Subcutaneous abdominal adipose tissue (tissue), 5 donors: ENCODE measurements around the gene TEAD1.

Experiments used
- H3K27ac ChIP-seq: one replicate; pipeline ENCODE4 v1.7.0; 2013; ENCODE audit warnings: low read depth, mild to moderate bottlenecking, inconsistent platforms, low read length, moderate library complexity
- H3K27me3 ChIP-seq, 5 donors: one replicate each; pipeline ENCODE4 v1.7.0; 2013; ENCODE audit warnings: low read length in 5 of 5, inconsistent platforms in 1 of 5; ENCODE audit not compliant: control insufficient read depth in 5 of 5, insufficient read depth in 4 of 5
- H3K36me3 ChIP-seq, 5 donors: one replicate each; pipeline ENCODE4 v1.7.0; 2013; ENCODE audit warnings: low read length in 5 of 5; ENCODE audit not compliant: control insufficient read depth in 5 of 5, insufficient read depth in 5 of 5
- H3K4me1 ChIP-seq, 5 donors: one replicate each; pipeline ENCODE4 v1.7.0; 2013; ENCODE audit warnings: low read length in 5 of 5, mild to moderate bottlenecking in 3 of 5, moderate library complexity in 1 of 5; ENCODE audit not compliant: control insufficient read depth in 5 of 5, insufficient read depth in 5 of 5
- H3K4me3 ChIP-seq, 5 donors: one replicate each; pipeline ENCODE4 v1.7.0; 2013; ENCODE audit warnings: low read length in 5 of 5, low read depth in 1 of 5
- H3K9ac ChIP-seq, 5 donors: one replicate each; pipeline ENCODE4 v1.7.0; 2013; ENCODE audit warnings: low read length in 5 of 5, mild to moderate bottlenecking in 4 of 5, moderate library complexity in 3 of 5
- H3K9me3 ChIP-seq, 5 donors: one replicate each; pipeline ENCODE4 v1.7.0; 2013; ENCODE audit warnings: low read length in 5 of 5; ENCODE audit not compliant: control insufficient read depth in 5 of 5
- donor health status: healthy.
- donor health status: healthy.
- donor health status: healthy.
- donor health status: healthy.
- donor health status: healthy.

The TEAD1 gene

GRCh38 chr11:12901874-12902481 is 227.8 kb downstream of the TEAD1 start:
- no peaks in the 10 kb centered on the region for H3K9me3 ChIP-seq
- H3K9ac ChIP-seq: no peak overlapping the region
- H3K4me1 ChIP-seq: peaks cover 0 to 19% (median 13%) of the 10 kb centered on the region in 5 donors
- peaks cover 0 to 32% (median 27%) of the 10 kb centered on the region in 5 donors for H3K36me3 ChIP-seq
- no peak overlapping the region for H3K4me3 ChIP-seq
- no peak overlapping the region for H3K27ac ChIP-seq
- H3K27me3 ChIP-seq: no peaks in the 10 kb centered on the region

DNA sequence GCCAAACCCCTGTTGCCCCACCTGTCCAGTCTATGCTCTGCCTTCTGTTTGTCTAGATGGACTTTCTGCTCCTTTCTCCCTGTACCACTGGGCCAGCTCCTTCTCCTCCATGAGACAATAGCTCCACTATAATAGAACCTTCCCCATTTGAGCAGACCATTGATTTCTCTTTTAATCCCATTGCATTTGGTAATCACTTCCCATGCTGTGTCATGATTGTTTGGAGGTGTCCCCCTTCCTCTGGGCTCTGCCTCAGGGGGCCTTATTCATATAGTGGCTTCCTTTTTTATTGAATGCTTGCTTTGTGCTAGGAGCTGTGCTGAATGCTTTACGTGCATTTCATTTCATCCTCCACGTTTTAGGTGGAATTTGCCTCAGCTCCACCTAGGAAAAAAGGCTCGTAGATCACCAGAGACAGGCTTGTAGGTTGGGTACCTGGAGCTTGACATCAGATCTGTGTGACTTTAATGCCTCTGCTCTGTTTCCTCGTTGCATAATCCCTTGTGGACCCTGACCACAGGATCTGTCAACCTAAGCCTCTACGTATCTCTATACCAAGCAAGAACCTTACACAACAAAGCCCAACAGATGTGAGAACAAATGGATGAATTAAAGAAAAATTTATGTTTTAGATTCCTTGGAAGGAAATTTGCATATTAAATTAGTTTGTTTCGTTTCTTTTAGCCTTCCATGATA is 228.7 kb downstream of the TEAD1 start:
- Histone ChIP-seq H3K27ac (no peak overlapping the region), H3K9me3 (no peaks in the 10 kb centered on the region), H3K4me3 (no peak overlapping the region), H3K9ac (no peak overlapping the region), H3K27me3 (no peaks in the 10 kb centered on the region), H3K36me3 (peaks cover 6 to 37% (median 27%) of the 10 kb centered on the region in 5 donors), H3K4me1 (peaks cover 0 to 9% (median 7%) of the 10 kb centered on the region in 5 donors)

DNA sequence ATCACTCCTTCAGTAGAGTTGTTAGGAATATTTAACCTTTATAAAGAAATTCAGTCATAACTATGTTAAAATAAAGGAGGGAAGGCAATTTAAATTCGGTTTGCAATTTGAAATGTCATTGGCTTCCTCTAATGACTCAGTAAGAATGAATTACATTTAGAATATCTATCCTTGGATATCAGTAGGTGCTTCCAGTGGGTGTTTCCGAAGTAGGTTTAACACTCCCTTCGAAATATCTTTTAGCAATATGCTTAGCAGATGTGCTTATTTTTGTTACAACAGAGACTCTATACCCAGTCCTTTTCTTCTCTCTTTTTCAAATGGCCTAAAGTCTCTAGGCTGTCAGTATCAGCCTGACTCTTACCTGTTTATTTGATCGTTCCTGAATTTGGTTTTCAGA is 231.2 kb downstream of the TEAD1 start:
- Histone ChIP-seq H3K9me3 (no peaks in the 10 kb centered on the region), H3K4me1 (peaks cover 0 to 4% (median 4%) of the 10 kb centered on the region in 5 donors), H3K36me3 (peaks cover 7 to 29% (median 25%) of the 10 kb centered on the region in 5 donors), H3K27me3 (no peaks in the 10 kb centered on the region), H3K27ac (no peak overlapping the region), H3K9ac (no peak overlapping the region), H3K4me3 (no peak overlapping the region)

GRCh38 chr11:12906501-12906900 is 232.3 kb downstream of the TEAD1 start:
- H3K4me3 ChIP-seq: no peak overlapping the region
- H3K9ac ChIP-seq: no peak overlapping the region
- H3K27me3 ChIP-seq: no peaks in the 10 kb centered on the region
- no peaks in the 10 kb centered on the region for H3K9me3 ChIP-seq
- H3K27ac ChIP-seq: no peak overlapping the region
- H3K36me3 ChIP-seq: peaks cover 7 to 29% (median 25%) of the 10 kb centered on the region in 5 donors
- no peaks in the 10 kb centered on the region for H3K4me1 ChIP-seq

DNA sequence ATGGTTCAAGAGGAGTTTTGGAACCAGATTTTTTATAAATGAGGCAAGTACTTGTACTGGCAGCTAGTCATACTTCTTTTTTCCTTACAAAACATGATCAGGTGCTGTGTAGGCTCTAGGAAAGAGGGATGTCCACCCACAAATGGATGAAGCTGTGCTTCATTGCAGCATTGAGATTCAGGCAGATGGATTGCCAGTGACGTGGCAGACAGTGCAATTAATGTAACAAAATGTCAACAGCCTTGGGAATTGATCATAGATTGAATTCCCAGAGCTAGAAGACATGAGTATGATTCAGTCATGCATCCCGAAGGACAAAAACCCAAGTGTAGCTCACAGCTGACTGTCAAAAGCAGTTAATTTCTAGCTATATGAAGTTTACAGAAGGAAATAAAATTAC is 235.7 kb downstream of the TEAD1 start:
- Histone ChIP-seq H3K9ac (no peak overlapping the region), H3K9me3 (no peaks in the 10 kb centered on the region), H3K27ac (no peak overlapping the region), H3K27me3 (no peaks in the 10 kb centered on the region), H3K36me3 (peaks cover 7 to 14% (median 10%) of the 10 kb centered on the region in 5 donors), H3K4me1 (peaks cover 0 to 7% (median 5%) of the 10 kb centered on the region in 5 donors), H3K4me3 (no peak overlapping the region)

- H3K9me3 ChIP-seq: no peaks in the 10 kb centered on the region
- H3K36me3 ChIP-seq: peaks cover 3 to 15% (median 10%) of the 10 kb centered on the region in 5 donors
- peaks cover 0 to 11% (median 9%) of the 10 kb centered on the region in 5 donors for H3K4me1 ChIP-seq
- H3K9ac ChIP-seq: no peak overlapping the region
- no peaks in the 10 kb centered on the region for H3K27me3 ChIP-seq
- H3K27ac ChIP-seq: no peak overlapping the region
- no peak overlapping the region for H3K4me3 ChIP-seq
These were observed 240.2 kb downstream of the TEAD1 start for GRCh38 chr11:12914400-12914912.

DNA sequence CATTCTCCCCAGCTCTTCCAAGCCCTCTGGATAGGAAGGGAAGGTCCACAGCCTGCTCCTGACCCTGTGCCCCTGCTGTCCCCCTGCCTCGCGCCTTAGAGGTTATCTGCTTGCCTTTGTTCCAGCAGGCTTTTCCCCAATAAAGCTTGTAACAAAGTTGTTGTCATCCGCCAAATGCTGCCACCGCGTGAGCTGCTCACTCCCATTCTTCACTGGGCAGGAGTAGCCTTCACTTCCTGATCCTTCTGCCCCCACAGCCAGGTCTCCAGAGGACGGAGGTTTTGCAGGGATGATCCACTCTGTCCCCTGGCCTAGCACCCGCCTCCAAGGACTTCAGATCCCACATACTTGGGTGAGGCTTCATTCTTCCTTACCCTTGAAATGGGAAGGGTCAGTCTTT is 240.9 kb downstream of the TEAD1 start:
- no peak overlapping the region for H3K9ac ChIP-seq
- no peak overlapping the region for H3K4me3 ChIP-seq
- peaks cover 2 to 15% (median 10%) of the 10 kb centered on the region in 5 donors for H3K36me3 ChIP-seq
- peaks cover 0 to 11% (median 9%) of the 10 kb centered on the region in 5 donors for H3K4me1 ChIP-seq
- no peaks in the 10 kb centered on the region for H3K9me3 ChIP-seq
- no peaks in the 10 kb centered on the region for H3K27me3 ChIP-seq
- no peak overlapping the region for H3K27ac ChIP-seq

DNA sequence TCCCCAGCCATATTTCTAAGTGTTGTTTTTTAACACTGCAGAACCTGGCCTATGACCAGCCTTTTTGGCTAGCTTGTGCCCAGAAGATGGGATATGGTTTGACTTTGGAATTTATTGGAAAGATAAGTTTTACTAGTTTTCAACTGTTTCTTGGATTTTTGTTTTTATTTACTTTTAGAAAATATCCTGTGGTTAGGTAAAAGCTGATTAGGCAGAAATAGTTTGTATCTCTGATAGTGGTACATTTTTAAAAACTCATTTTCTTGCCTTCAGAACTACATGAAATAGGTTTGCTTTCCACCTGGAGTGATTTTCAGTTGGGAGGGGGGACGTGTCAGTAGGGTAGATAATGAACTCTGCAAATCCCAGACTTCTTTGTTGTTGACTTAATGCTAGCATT is 243.6 kb downstream of the TEAD1 start:
- peaks cover 0 to 11% (median 9%) of the 10 kb centered on the region in 5 donors for H3K4me1 ChIP-seq
- H3K9ac ChIP-seq: no peak overlapping the region
- H3K36me3 ChIP-seq: peaks cover 2 to 10% (median 8%) of the 10 kb centered on the region in 5 donors
- H3K27ac ChIP-seq: no peak overlapping the region
- no peak overlapping the region for H3K4me3 ChIP-seq
- no peaks in the 10 kb centered on the region for H3K9me3 ChIP-seq
- no peaks in the 10 kb centered on the region for H3K27me3 ChIP-seq

DNA sequence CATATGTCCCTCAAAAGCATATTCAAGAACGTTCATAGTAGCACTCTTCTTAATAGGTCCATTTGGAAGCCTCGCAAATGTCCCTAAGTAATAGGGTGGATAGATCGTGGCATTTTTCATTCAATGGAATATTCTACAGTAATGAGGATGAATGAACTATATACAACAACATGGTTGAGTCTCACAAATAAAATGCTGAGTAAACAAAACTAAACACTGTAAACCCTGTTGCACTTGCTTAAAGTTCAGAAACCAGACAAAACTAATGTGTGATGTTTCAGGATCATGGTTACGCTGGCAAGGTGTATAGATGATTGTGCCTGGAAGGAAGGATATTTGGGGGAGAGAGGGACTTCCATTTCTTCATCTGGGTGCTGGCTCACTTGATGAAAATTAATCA is 244.4 kb downstream of the TEAD1 start:
- Histone ChIP-seq H3K27me3 (no peaks in the 10 kb centered on the region), H3K27ac (no peak overlapping the region), H3K36me3 (peaks cover 0 to 10% (median 4%) of the 10 kb centered on the region in 5 donors), H3K4me3 (no peak overlapping the region), H3K9me3 (no peaks in the 10 kb centered on the region), H3K4me1 (peaks cover 0 to 17% (median 14%) of the 10 kb centered on the region in 5 donors), H3K9ac (no peak overlapping the region)

- Histone ChIP-seq H3K27me3 (no peaks in the 10 kb centered on the region), H3K27ac (no peak overlapping the region), H3K4me3 (no peak overlapping the region), H3K9ac (no peak overlapping the region), H3K36me3 (peaks cover 10 to 22% (median 19%) of the 10 kb centered on the region in 5 donors), H3K9me3 (no peaks in the 10 kb centered on the region), H3K4me1 (peaks cover 0 to 6% (median 6%) of the 10 kb centered on the region in 5 donors)
These were observed 248.2 kb downstream of the TEAD1 start for GRCh38 chr11:12922418-12922817.
